HUES6 (cell line): ENCODE data around the gene AKAP6.

Source experiments
- H3K27ac ChIP-seq: 2 replicates; pipeline ENCODE4 v1.7.0; 2013; ENCODE audit warnings: low read depth, mild to moderate bottlenecking, low read length, inconsistent platforms
- H3K27me3 ChIP-seq: 2 replicates; pipeline ENCODE4 v1.6.1; 2013; ENCODE audit warnings: low read length; ENCODE audit not compliant: control insufficient read depth, insufficient read depth
- H3K36me3 ChIP-seq: 2 replicates; pipeline ENCODE4 v1.6.1; 2013; ENCODE audit warnings: low read length; ENCODE audit not compliant: control insufficient read depth, insufficient read depth
- H3K4me1 ChIP-seq: 2 replicates; pipeline ENCODE4 v1.6.1; 2013; ENCODE audit warnings: low read length; ENCODE audit not compliant: control insufficient read depth, insufficient read depth
- H3K4me3 ChIP-seq: 2 replicates; pipeline ENCODE4 v1.5.1; 2013; ENCODE audit warnings: low read depth, low read length
- H3K9ac ChIP-seq: one replicate; pipeline ENCODE4 v1.6.1; 2013; ENCODE audit warnings: mild to moderate bottlenecking, low read length
- H3K9me3 ChIP-seq: 2 replicates; pipeline ENCODE4 v1.6.1; 2013; ENCODE audit warnings: low read depth, low read length; ENCODE audit not compliant: control insufficient read depth, insufficient read depth

Gene AKAP6

GRCh38 chr14:32606301-32606700 is 277.2 kb downstream of the AKAP6 start:
- peaks cover 14% of the 10 kb centered on the region for H3K4me1 ChIP-seq
- H3K9me3 ChIP-seq = no peaks in the 10 kb centered on the region
- H3K27ac ChIP-seq = no peak overlapping the region
- H3K9ac ChIP-seq = no peak overlapping the region
- H3K4me3 ChIP-seq = no peak overlapping the region
- H3K27me3 ChIP-seq = no peaks in the 10 kb centered on the region
- H3K36me3 ChIP-seq = no peaks in the 10 kb centered on the region

- Histone ChIP-seq H3K27ac (no peak overlapping the region), H3K9ac (no peak overlapping the region), H3K27me3 (no peaks in the 10 kb centered on the region), H3K9me3 (no peaks in the 10 kb centered on the region), H3K4me3 (no peak overlapping the region), H3K4me1 (peaks cover 14% of the 10 kb centered on the region), H3K36me3 (no peaks in the 10 kb centered on the region)
These were observed 278.3 kb downstream of the AKAP6 start for GRCh38 chr14:32607399-32607798.

- H3K27ac ChIP-seq = no peak overlapping the region
- peaks cover 10% of the 10 kb centered on the region; the same call in 1 of the 2 replicates for H3K4me1 ChIP-seq
- H3K9ac ChIP-seq = no peak overlapping the region
- H3K27me3 ChIP-seq = no peaks in the 10 kb centered on the region
- H3K9me3 ChIP-seq = no peaks in the 10 kb centered on the region
- no peak overlapping the region for H3K4me3 ChIP-seq
- H3K36me3 ChIP-seq = no peaks in the 10 kb centered on the region
These were observed 279.8 kb downstream of the AKAP6 start for GRCh38 chr14:32608857-32609256.

- Histone ChIP-seq H3K36me3 (no peaks in the 10 kb centered on the region), H3K4me1 (peaks cover 10% of the 10 kb centered on the region; the same call in 1 of the 2 replicates), H3K27me3 (no peaks in the 10 kb centered on the region), H3K27ac (no peak overlapping the region), H3K4me3 (no peak overlapping the region), H3K9ac (no peak overlapping the region), H3K9me3 (no peaks in the 10 kb centered on the region)
These were observed 280.3 kb downstream of the AKAP6 start for GRCh38 chr14:32609388-32609787.

- Histone ChIP-seq H3K9ac (no peak overlapping the region), H3K4me1 (peaks cover 7% of the 10 kb centered on the region; the same call in 1 of the 2 replicates), H3K4me3 (no peak overlapping the region), H3K9me3 (no peaks in the 10 kb centered on the region), H3K36me3 (no peaks in the 10 kb centered on the region), H3K27ac (no peak overlapping the region), H3K27me3 (no peaks in the 10 kb centered on the region)
These were observed 282.7 kb downstream of the AKAP6 start for GRCh38 chr14:32611752-32612151.

GRCh38 chr14:32618991-32619390 is 289.9 kb downstream of the AKAP6 start:
- H3K9ac ChIP-seq = no peak overlapping the region
- no peaks in the 10 kb centered on the region for H3K36me3 ChIP-seq
- H3K4me1 ChIP-seq = no peaks in the 10 kb centered on the region

GRCh38 chr14:32620303-32620702 is 291.2 kb downstream of the AKAP6 start:
- no peaks in the 10 kb centered on the region for H3K9me3 ChIP-seq
- no peaks in the 10 kb centered on the region for H3K27me3 ChIP-seq
- H3K27ac ChIP-seq = no peak overlapping the region
- no peak overlapping the region for H3K4me3 ChIP-seq
- no peak overlapping the region for H3K9ac ChIP-seq
- H3K4me1 ChIP-seq = no peaks in the 10 kb centered on the region
- no peaks in the 10 kb centered on the region for H3K36me3 ChIP-seq

More at GRCh38 chr14:32618991-32619390, 289.9 kb downstream of the AKAP6 start:
- Histone ChIP-seq H3K9me3 (no peaks in the 10 kb centered on the region), H3K27ac (no peak overlapping the region), H3K27me3 (no peaks in the 10 kb centered on the region), H3K4me3 (no peak overlapping the region)

- H3K27ac ChIP-seq = no peak overlapping the region
- no peaks in the 10 kb centered on the region for H3K36me3 ChIP-seq
- no peaks in the 10 kb centered on the region for H3K9me3 ChIP-seq
- no peak overlapping the region for H3K4me3 ChIP-seq
- H3K4me1 ChIP-seq = no peaks in the 10 kb centered on the region
- H3K27me3 ChIP-seq = no peaks in the 10 kb centered on the region
- no peak overlapping the region for H3K9ac ChIP-seq
These were observed 291.6 kb downstream of the AKAP6 start for GRCh38 chr14:32620724-32621123.

- H3K27me3 ChIP-seq = no peaks in the 10 kb centered on the region
- no peaks in the 10 kb centered on the region for H3K9me3 ChIP-seq
- no peak overlapping the region for H3K4me3 ChIP-seq
- no peak overlapping the region for H3K27ac ChIP-seq
- H3K36me3 ChIP-seq = no peaks in the 10 kb centered on the region
- no peak overlapping the region for H3K9ac ChIP-seq
- H3K4me1 ChIP-seq = no peaks in the 10 kb centered on the region
These were observed 292.5 kb downstream of the AKAP6 start for GRCh38 chr14:32621585-32621984.

- Histone ChIP-seq H3K27ac (no peak overlapping the region), H3K9ac (no peak overlapping the region), H3K4me3 (no peak overlapping the region), H3K4me1 (no peaks in the 10 kb centered on the region), H3K27me3 (no peaks in the 10 kb centered on the region), H3K36me3 (no peaks in the 10 kb centered on the region), H3K9me3 (no peaks in the 10 kb centered on the region)
These were observed 293.6 kb downstream of the AKAP6 start for GRCh38 chr14:32622742-32623141.

GRCh38 chr14:32623300-32624093 is 294.4 kb downstream of the AKAP6 start:
- H3K27me3 ChIP-seq = no peaks in the 10 kb centered on the region
- H3K36me3 ChIP-seq = no peaks in the 10 kb centered on the region
- no peak overlapping the region for H3K4me3 ChIP-seq
- H3K27ac ChIP-seq = no peak overlapping the region
- no peak overlapping the region for H3K9ac ChIP-seq
- no peaks in the 10 kb centered on the region for H3K9me3 ChIP-seq
- no peaks in the 10 kb centered on the region; the same call in 1 of the 2 replicates for H3K4me1 ChIP-seq
